Endothelial cell of umbilical vein (primary cell): ENCODE measurements around the gene C15orf62. TPM values are rescaled to one million over a fixed set of nuclear protein-coding genes. Genes with fewer than 3 reads are reported as not detected.
A peak's percentile ranks its signal among the peaks of the same experiment; 100 is the strongest.

Source experiments
- BruUV-seq: library from RNA; stranded (reverse); fragments of 400-500 nt; replicated peaks from 2 replicates; lab custom pipeline; 2021; lab: Mats Ljungman, UMichigan
- CTCF ChIA-PET: fragments of 300-600, 350-600 bp; sonication (Branson Sonifier 250); formaldehyde crosslinking; loops from one replicate; lab custom pipeline; 2021; ENCODE audit warnings: antibody characterized with exemption, inconsistent platforms; lab: Charles Lee
- POLR2A ChIA-PET: fragments of 300-600, 350-600 bp; sonication (Branson Sonifier 250); formaldehyde crosslinking; loops from one replicate; lab custom pipeline; 2021; ENCODE audit warnings: antibody characterized with exemption, inconsistent platforms; lab: Charles Lee
- DNase-seq: peaks from one replicate; pipeline ENCODE4 v3.0.0-alpha.2; 2011; ENCODE audit warnings: low read depth, low spot score
- FAIRE-seq: peaks from 2 replicates; lab custom pipeline; 2011; peaks lifted over from hg19 to GRCh38; lab: Jason Lieb, UNC
- H2AFZ ChIP-seq: 2 replicates; pipeline ENCODE4 v1.6.0; 2012; ENCODE audit warnings: low read depth, low read length, control low read depth, inconsistent platforms
- H3K27ac ChIP-seq: 2 replicates; pipeline ENCODE4 v1.5.1; 2011; ENCODE audit warnings: low read depth, mild to moderate bottlenecking, control low read depth, low read length, moderate library complexity; ENCODE audit not compliant: insufficient read depth
- H3K27me3 ChIP-seq, 2 experiments: 2 replicates each; pipeline versions ENCODE4 v1.6.0 to v1.6.1; 2011; ENCODE audit warnings: low read length in 2 of 2, mixed read lengths in 1 of 2; ENCODE audit not compliant: control insufficient read depth in 2 of 2, insufficient read depth in 2 of 2
- H3K36me3 ChIP-seq, 2 experiments: 2 replicates in 1 of 2; 3 replicates in 1 of 2; pipeline ENCODE4 v1.5.1; 2011; ENCODE audit warnings: low read length in 2 of 2, mild to moderate bottlenecking in 1 of 2, moderate library complexity in 1 of 2; ENCODE audit not compliant: control insufficient read depth in 2 of 2, insufficient read depth in 2 of 2; ENCODE audit errors: extremely low read depth in 1 of 2
- H3K4me1 ChIP-seq: 3 replicates; pipeline ENCODE4 v1.5.1; 2011; ENCODE audit warnings: mild to moderate bottlenecking, low read length; ENCODE audit not compliant: control insufficient read depth, insufficient read depth; ENCODE audit errors: extremely low read depth
- H3K4me2 ChIP-seq: 2 replicates; pipeline ENCODE4 v1.6.1; 2011; ENCODE audit warnings: low read length, control low read depth, mixed read lengths; ENCODE audit not compliant: insufficient read depth
- H3K4me3 ChIP-seq, 3 experiments: fragments of 200-600 bp in 1 of 3; sonication (generic), shearing (Covaris generic) in 1 of 3; replicated peaks in 1 of 3; 2 replicates each; pipeline ENCODE4 v1.5.1; 2011 to 2016; ENCODE audit warnings: control low read depth in 3 of 3, low read length in 3 of 3, mild to moderate bottlenecking in 2 of 3, inconsistent platforms in 1 of 3, low read depth in 1 of 3, moderate library complexity in 1 of 3; ENCODE audit not compliant: insufficient read depth in 1 of 3
- H3K79me2 ChIP-seq: 2 replicates; pipeline ENCODE4 v1.6.0; 2012; ENCODE audit warnings: low read length, inconsistent platforms; ENCODE audit not compliant: control insufficient read depth, insufficient read depth
- H3K9ac ChIP-seq: replicated peaks from 2 replicates; pipeline ENCODE3; 2011; ENCODE audit warnings: low read length, control low read depth; ENCODE audit not compliant: insufficient read depth; ENCODE audit errors: extremely low read depth
- H3K9me1 ChIP-seq: replicated peaks from 3 replicates; pipeline ENCODE4 v1.6.0; 2011; ENCODE audit warnings: mild to moderate bottlenecking, low read length; ENCODE audit not compliant: control insufficient read depth, insufficient read depth; ENCODE audit errors: extremely low read depth
- H3K9me3 ChIP-seq: replicated peaks from 2 replicates; pipeline ENCODE4 v1.5.1; 2012; ENCODE audit warnings: low read length, inconsistent platforms; ENCODE audit not compliant: control insufficient read depth, insufficient read depth
- H4K20me1 ChIP-seq: replicated peaks from 2 replicates; pipeline ENCODE3; 2011; ENCODE audit warnings: mild to moderate bottlenecking, low read length; ENCODE audit not compliant: control insufficient read depth, insufficient read depth; ENCODE audit errors: extremely low read depth
- EZH2 ChIP-seq: IDR thresholded peaks from 2 replicates; pipeline ENCODE4 v1.6.1; 2012; ENCODE audit warnings: borderline replicate concordance, low read depth, mild to moderate bottlenecking, moderate library complexity, low read length, inconsistent platforms; ENCODE audit not compliant: severe bottlenecking
- FOS ChIP-seq: IDR thresholded peaks from 2 replicates; pipeline ENCODE4 v1.6.1; 2011; ENCODE audit warnings: mild to moderate bottlenecking, low read length, moderate library complexity, borderline replicate concordance; ENCODE audit not compliant: insufficient read depth
- GATA2 ChIP-seq: IDR thresholded peaks from 2 replicates; pipeline ENCODE4 v1.7.0; 2011; ENCODE audit warnings: low read depth, mild to moderate bottlenecking, moderate library complexity, mixed read lengths, low read length; ENCODE audit not compliant: insufficient read length, insufficient read depth
- JUN ChIP-seq: IDR thresholded peaks from 2 replicates; pipeline ENCODE4 v1.6.1; 2011; ENCODE audit warnings: borderline replicate concordance, low read depth; ENCODE audit not compliant: insufficient read length, insufficient read depth
- MAX ChIP-seq: IDR thresholded peaks from 2 replicates; pipeline ENCODE4 v1.6.1; 2011; ENCODE audit not compliant: insufficient read depth, insufficient read length
- MYC ChIP-seq: IDR thresholded peaks from one replicate; pipeline ENCODE4 v1.6.1; 2011; ENCODE audit warnings: mild to moderate bottlenecking, low read depth, low read length
- POLR2A ChIP-seq: IDR thresholded peaks from 2 replicates; pipeline ENCODE4 v1.6.1; 2012; ENCODE audit warnings: low read depth, mild to moderate bottlenecking, control low read depth, low read length
- POLR2AphosphoS5 ChIP-seq: IDR thresholded peaks from 2 replicates; pipeline ENCODE4 v1.6.1; 2012; ENCODE audit warnings: low read depth, mild to moderate bottlenecking, control low read depth, low read length, moderate library complexity; ENCODE audit not compliant: insufficient read depth
- dilution Hi-C: fragments of 300-500 bp; cut with MboI; formaldehyde crosslinking; loops from one replicate; pipeline ENCODE4 v1.15.0; 2019; ENCODE audit warnings: low sequenced_read_pairs; ENCODE audit not compliant: extremely low pct_ligation_motif_present
- intact Hi-C: fragments of 100-400 bp; cut with micrococcal nuclease; formaldehyde crosslinking; loops from one replicate; pipeline ENCODE4 v1.10.0; 2022
- polyA plus RNA-seq, 4 experiments: library from polyadenylated mRNA; depleted of rRNA in 3 of 4; stranded (reverse) in 3 of 4; unstranded in 1 of 4; fragments of >200 nt; gene quantifications; 2 replicates each; pipeline versions ENCODE4 v1.2.1 to v1.2.3, GENCODE V29; 2011 to 2012; ENCODE audit warnings: missing spikeins in 1 of 4
- total RNA-seq: library from RNA; stranded (reverse); gene quantifications from 2 replicates; pipeline ENCODE4 v1.2.3, GENCODE V29; 2021
- TF ChIP-seq, protein P1 (sequence below), 2 donors: IDR thresholded peaks; 1 replicate in 1 of 2; 2 replicates in 1 of 2; pipeline ENCODE4 v1.5.1; 2011; ENCODE audit warnings: low read length in 2 of 2, mild to moderate bottlenecking in 2 of 2, moderate library complexity in 2 of 2, control low read depth in 1 of 2, inconsistent platforms in 1 of 2, low read depth in 1 of 2; ENCODE audit not compliant: insufficient read depth in 1 of 2; ENCODE audit errors: extremely low read depth in 1 of 2

The C15orf62 gene
- total and polyA plus RNA-seq, 2 donors (not counting 3 experiments of a cell fraction or from before 2014, with no cell fraction given) = 0.12 to 0.38 TPM

GRCh38 chr15:40763801-40764628 lies 5.8 kb upstream of the C15orf62 start, which contains the start of gene GCHFR:
TSS of gene GCHFR (plus strand) at chr15:40764068. CDS start at chr15:40764181, 113 bp downstream.
- no peaks in the 10 kb centered on the region for H3K9me1 ChIP-seq
- ChIA-PET POLR2A (no interaction called here), CTCF (interaction anchor here (0.6 to 2.2 kb wide), 9 partner anchors 12 to 174 kb away, joined by 3 to 8 read pairs (median 6); no protein-coding TSS in a partner anchor)
- H3K27me3 ChIP-seq = no peaks in the 10 kb centered on the region
- peak; percentile 55 for FAIRE-seq
- peak within 1 kb of the TSS; percentile 81 for H2AFZ ChIP-seq
- no TSS peak for BruUV-seq
- H3K4me2 ChIP-seq = peak within 1 kb of the TSS; percentile 54
- peak within 1 kb of the TSS; percentile 16 for H3K9ac ChIP-seq
- no peaks in the 10 kb centered on the region for H3K36me3 ChIP-seq
- DNase-seq = peak; percentile 73
- H3K9me3 ChIP-seq = no peaks in the 10 kb centered on the region
- TF ChIP-seq, protein P1, sequence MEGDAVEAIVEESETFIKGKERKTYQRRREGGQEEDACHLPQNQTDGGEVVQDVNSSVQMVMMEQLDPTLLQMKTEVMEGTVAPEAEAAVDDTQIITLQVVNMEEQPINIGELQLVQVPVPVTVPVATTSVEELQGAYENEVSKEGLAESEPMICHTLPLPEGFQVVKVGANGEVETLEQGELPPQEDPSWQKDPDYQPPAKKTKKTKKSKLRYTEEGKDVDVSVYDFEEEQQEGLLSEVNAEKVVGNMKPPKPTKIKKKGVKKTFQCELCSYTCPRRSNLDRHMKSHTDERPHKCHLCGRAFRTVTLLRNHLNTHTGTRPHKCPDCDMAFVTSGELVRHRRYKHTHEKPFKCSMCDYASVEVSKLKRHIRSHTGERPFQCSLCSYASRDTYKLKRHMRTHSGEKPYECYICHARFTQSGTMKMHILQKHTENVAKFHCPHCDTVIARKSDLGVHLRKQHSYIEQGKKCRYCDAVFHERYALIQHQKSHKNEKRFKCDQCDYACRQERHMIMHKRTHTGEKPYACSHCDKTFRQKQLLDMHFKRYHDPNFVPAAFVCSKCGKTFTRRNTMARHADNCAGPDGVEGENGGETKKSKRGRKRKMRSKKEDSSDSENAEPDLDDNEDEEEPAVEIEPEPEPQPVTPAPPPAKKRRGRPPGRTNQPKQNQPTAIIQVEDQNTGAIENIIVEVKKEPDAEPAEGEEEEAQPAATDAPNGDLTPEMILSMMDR (IDR thresholded peaks at IDR 0.05; ENCODE audit: extremely low read depth in 1 of 2, insufficient read depth in 1 of 2, low read depth in 1 of 2, low read length in 2 of 2) = peak in 1 of 2 donors; percentile 59
- no peak for TF ChIP-seq FOS
- TF ChIP-seq EZH2 = no peak
- TF ChIP-seq POLR2AphosphoS5 = peak; percentile 25
- TF ChIP-seq MYC = no peak
- TF ChIP-seq MAX = no peak
- TF ChIP-seq JUN = no peak
- TF ChIP-seq GATA2 = no peak
- no peak for TF ChIP-seq POLR2A
- dilution Hi-C loops (no loop called here), intact Hi-C loops (loop anchor here (1.0 kb wide), 1 partner anchor 9 kb away; the partner anchor contains the start of gene RMDN3)
- no peak within 1 kb of the TSS for H3K27ac ChIP-seq
- no peaks in the 10 kb centered on the region for H4K20me1 ChIP-seq
- H3K4me1 ChIP-seq = peaks cover 30% of the 10 kb centered on the region
- peak within 1 kb of the TSS in 2 of 3 experiments; percentile 25 to 32 for H3K4me3 ChIP-seq
- H3K79me2 ChIP-seq = no peaks in the 10 kb centered on the region
